Upper lobe of left lung (tissue), 4 donors: ENCODE results near the gene SPRR3.

Experiments used
- CTCF ChIP-seq, 6 experiments: fragments of 450-650 bp in 4 of 6; fragments of 200-600 bp in 2 of 6; sonication (generic) in 2 of 6; IDR thresholded peaks; one replicate each; pipeline ENCODE4 v1.5.1; 2016 to 2019; ENCODE audit warnings: antibody characterized with exemption in 6 of 6
- EP300 ChIP-seq, 4 donors: sonication (generic); formaldehyde crosslinking; IDR thresholded peaks; one replicate each; pipeline ENCODE4 v1.5.1; 2017; ENCODE audit warnings: antibody characterized with exemption in 4 of 4, control low read depth in 2 of 4
- POLR2A ChIP-seq, 4 donors: fragments of 450-650 bp; IDR thresholded peaks; one replicate each; pipeline ENCODE4 v1.5.1; 2016 to 2017; ENCODE audit warnings: antibody characterized with exemption in 4 of 4, mild to moderate bottlenecking in 2 of 4
- POLR2AphosphoS5 ChIP-seq, 2 donors: sonication (generic); formaldehyde crosslinking; IDR thresholded peaks; one replicate each; pipeline ENCODE4 v1.5.1; 2017; ENCODE audit warnings: antibody characterized with exemption in 2 of 2

- TF ChIP-seq CTCF (IDR thresholded peaks at IDR 0.05) (no peak), POLR2AphosphoS5 (IDR thresholded peaks at IDR 0.05) (no peak), EP300 (IDR thresholded peaks at IDR 0.05) (no peak), POLR2A (IDR thresholded peaks at IDR 0.05) (no peak)
These were observed 40.2 kb upstream of the SPRR3 start for GRCh38 chr1:152961226-152961891.
